GM18505 (cell line): ENCODE measurements around the gene KCNJ16.
A peak's percentile ranks its signal among the peaks of the same experiment; 100 is the strongest.

Experiments
- ATAC-seq: cut with Tn5 transposase; IDR thresholded peaks from one replicate; pipeline ENCODE4 v1.9.1; 2021; ENCODE audit not compliant: unreplicated experiment
- POLR2A ChIP-seq: IDR thresholded peaks from 4 replicates; pipeline ENCODE4 v1.6.1; 2011; ENCODE audit warnings: borderline replicate concordance; ENCODE audit not compliant: insufficient read depth, insufficient read length; ENCODE audit errors: extremely low read depth

KCNJ16 gene

DNA sequence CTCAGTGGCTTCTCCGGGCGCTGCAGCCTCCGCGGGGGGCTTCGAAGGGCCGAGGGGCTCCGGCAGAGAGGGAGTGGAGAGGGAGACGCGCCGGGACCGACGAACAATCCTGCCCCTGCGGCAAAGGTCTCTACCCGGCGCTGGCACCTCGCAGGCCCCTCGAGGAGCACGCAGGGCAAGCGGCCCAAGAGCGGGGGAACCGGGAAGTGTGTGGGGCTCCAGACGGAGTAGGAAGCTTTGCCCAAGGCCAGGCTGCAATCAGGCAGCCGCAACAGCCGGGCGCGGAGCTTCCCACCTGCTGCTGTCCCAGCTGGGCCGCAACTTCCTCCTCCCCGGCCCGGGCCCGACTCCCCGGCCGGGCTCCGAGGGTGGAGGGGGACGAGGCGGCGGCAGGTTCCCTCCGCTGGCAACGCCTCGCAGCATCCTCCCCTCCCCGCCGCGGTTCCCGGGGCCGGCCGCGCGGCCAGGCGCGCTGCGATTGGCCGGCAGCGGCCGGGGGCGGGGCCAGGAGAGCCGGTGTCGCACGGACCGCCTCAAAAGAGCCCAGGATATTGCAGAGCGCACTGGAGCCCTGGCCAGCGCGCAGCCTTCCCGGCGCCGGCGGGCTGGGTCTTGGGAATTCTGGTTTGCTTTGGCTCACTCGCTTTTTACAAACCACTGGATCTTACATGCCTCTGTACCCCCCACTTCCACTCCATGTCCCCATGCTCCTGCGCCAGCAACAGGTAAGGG is 94.1 kb downstream of the KCNJ16 start, which contains the start of gene KCNJ2:
TSS of gene KCNJ2 (plus strand) at position 556 of the 732 bp plus-strand sequence. CDS start 5,508 bp downstream, outside the sequence.
- TF ChIP-seq POLR2A, result no peak
- ATAC-seq, result peak; percentile 97

DNA sequence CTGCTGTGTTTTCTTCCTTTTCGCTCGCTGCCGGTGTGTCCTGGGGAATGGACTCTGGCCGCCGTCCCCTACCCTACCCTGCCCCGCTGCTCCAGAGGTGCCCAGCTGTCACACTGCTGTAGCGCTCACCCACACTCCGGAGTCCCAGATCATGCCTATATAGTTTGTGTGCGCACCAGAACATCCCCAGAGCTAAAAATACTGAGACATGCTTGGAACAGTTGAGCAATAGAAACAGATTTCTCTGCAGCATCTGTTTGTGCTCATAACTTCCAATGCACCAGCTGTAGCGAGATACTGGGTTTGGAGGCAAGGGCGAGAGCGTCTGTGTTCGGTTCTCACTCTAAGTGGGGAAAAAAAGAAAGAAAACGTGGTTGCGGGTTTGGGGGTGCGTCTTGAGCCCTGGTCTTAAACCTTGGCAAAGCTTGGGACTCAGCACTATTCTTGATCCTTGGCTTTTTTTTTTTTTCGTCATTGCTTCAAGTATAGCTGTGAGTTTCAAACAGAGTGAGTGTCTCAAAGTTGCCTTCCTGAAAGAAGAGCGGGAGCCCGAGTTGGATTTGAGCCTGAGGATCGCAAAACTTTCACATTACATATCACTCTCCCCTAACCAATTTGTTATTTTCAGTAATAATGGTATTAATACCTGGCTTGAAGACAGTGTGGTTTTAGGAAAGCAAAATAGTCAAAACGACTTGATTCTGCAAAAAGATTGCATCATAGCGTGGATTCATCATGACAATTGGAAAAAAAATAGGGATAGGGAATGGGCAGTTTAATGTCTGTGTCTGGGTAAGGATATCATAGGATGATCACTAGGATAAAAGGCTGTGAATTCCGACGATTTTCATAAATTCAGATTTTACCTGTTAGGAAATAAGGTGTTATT is 94.9 kb downstream of the KCNJ16 start:
- no peak for TF ChIP-seq POLR2A
- no peak for ATAC-seq

DNA sequence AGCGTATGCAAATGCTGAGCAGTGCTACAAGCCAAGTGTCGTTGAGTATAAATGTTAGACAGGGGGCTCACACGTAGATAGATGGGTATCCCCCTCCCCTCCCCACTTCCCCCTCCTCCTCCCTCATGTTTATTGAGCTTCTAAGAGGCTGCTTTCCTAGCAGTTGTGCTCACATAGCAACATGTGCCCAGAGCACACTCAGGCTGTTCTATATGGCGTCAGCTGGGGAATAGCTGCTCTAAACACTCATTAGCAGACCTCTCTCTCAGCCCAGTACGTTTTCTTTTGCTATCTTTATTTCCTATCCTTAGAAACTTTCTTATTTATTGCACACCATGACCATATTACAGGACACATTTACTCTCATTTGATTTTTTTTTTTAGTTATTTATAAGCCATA is 96.1 kb downstream of the KCNJ16 start:
- no peak for ATAC-seq
- TF ChIP-seq POLR2A, result no peak

DNA sequence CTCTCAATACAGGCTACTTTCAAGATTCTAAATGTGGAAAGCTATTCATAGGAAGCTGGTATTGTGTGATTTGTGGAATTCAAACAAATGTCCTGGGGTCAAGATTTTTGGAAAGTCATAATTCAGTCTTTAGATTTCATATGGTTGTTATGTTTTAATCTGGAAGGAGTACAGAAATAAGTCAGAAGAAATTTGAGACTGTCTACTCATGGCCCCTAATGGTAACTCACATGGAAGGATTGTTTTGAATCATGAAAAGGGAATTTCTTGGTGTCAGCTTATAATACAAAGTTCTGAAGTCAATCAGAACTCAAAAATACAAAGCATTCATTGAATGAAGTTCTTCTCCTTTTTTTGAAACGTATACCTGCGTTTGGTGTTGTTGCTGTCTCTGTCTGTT is 97.4 kb downstream of the KCNJ16 start:
- no peak for ATAC-seq
- TF ChIP-seq POLR2A, result no peak

DNA sequence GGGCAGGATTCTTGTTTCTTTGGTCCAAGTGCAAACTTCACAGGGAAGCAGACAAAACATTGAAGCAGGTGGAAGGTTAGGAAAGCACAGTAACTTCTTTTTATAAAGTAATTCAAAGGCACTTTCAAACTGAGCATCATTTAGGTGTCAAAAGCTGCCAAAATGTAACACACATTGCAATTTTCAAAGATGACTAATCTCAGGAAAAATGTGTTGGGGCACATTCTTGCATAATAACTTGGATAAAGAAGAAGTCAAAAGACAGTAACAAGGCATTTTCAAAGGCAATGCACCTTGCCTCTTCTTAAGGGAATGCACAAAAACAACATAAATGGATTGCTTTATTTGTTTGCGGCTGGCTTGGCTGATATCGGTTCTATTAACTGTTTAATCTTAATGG is 97.9 kb downstream of the KCNJ16 start:
- no peak for TF ChIP-seq POLR2A
- ATAC-seq, result no peak

DNA sequence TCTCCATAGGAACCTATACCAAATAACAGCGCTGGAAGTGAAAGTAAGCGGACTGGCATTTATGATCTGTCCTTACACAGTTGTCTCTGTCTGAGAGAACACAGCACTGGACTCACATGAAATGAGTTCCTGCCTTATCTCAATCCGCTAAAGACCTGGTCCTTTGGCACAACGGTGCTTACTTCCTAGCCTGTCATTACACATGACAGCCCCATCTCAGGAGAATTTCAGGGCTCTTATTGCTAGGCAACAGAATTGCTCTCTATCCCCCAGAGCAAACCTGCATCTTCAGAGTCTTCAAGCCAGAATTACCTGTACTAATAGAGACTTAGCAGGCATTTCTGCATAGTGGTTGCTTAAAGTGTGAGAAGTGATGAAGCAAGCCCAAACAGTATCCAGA is 98.7 kb downstream of the KCNJ16 start:
- ATAC-seq, result no peak
- no peak for TF ChIP-seq POLR2A

DNA sequence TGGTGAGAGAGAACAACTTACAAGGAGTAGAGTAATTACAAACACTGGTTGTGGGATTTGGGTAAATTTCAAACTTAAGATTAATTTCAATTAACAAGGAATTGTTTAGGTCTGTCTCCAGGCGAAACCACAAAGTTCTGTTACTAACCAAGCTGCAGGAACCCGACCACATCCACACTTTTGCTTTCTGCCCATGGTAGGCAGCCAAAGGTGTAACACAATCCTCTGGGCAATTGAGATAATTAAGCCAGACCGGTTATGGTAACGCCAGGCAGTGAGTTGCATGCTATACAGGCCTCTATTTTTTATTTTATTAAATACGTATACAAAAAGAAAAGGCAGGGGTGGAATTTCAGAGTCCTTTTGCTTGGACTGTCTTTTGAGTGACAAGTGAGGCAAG is 106.4 kb downstream of the KCNJ16 start:
- no peak for ATAC-seq

DNA sequence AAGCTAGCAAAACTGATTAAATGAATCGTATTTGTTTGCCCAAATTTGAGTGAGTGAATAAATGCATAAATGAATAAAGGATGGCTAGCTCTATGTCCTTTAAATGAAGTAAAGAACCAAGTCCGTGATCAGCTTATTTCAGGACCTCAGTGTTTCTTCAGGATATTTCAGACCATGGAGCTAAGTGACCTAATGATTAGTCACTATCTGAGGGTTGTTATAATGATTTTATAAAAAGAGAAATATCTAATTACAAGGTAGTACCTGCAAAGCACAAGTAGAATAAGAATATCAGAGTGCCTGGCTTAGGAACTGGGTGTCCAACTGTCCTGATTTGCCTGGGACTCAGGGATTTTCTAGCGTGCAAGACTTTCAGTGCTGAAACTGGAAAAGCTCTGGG is 106.8 kb downstream of the KCNJ16 start:
- no peak for ATAC-seq
- TF ChIP-seq POLR2A, result no peak

More for the DNA sequence above, 106.4 kb downstream of the KCNJ16 start:
- TF ChIP-seq POLR2A, result no peak

DNA sequence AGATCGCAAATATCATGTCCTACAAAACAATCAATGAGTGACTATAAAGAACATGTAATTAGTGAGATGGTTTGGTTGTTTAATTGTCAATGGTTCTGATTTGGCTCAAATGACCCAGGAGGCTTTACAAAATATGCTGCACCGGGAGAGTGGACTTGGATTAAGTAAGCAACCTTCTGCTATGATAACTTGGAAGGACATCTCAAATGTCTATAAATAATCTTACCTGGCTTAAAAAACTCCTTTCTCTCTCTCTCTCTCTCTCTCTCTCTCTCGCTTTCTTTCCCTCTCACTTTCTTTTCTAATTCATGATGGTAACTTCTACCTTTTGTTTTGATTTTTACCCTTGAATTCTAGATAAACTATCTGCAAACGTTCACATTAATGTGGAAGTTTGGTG is 108.5 kb downstream of the KCNJ16 start:
- no peak for ATAC-seq
- no peak for TF ChIP-seq POLR2A

DNA sequence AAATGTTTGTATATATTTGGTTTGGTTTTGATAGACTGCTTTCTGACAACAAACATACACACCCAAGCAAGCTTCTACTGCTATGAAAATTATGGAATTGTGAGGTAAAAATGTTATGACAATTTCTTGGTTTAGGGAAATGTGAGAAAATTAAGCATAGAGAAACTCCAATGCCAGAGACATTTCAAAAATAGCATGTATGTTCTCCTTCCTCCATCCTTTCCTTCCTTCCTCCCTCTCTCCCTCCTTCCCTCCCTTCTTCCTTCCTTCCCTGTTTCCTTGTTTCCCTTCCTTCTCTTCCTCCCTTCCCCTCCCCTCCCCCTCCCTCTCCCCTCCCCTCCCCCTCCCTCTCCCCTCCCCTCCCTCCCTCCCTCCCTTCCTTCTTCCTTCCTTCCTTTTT is 109.2 kb downstream of the KCNJ16 start:
- no peak for ATAC-seq
- TF ChIP-seq POLR2A, result no peak

DNA sequence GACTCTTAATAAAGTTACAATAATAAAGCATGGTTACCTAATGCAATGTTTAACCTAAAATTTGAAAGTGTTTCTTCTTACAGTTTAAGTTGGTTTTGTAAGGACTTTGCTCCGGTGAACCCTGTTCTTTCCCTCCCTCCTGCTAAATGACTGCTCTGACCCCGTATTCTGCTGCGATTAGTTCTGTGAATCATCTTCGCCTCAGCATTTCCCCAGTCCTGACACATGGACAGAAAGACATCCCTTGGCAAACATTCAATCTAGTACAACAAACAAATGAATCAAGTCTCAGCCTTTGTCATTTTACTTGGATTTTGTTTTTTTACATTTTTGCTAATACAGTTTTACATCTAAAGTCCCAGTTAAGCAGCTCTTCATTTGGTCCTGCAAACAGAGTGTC is 109.7 kb downstream of the KCNJ16 start:
- ATAC-seq, result no peak
- TF ChIP-seq POLR2A, result no peak
